ENCODE measurements around the gene EPOP.

Gene EPOP

DNA sequence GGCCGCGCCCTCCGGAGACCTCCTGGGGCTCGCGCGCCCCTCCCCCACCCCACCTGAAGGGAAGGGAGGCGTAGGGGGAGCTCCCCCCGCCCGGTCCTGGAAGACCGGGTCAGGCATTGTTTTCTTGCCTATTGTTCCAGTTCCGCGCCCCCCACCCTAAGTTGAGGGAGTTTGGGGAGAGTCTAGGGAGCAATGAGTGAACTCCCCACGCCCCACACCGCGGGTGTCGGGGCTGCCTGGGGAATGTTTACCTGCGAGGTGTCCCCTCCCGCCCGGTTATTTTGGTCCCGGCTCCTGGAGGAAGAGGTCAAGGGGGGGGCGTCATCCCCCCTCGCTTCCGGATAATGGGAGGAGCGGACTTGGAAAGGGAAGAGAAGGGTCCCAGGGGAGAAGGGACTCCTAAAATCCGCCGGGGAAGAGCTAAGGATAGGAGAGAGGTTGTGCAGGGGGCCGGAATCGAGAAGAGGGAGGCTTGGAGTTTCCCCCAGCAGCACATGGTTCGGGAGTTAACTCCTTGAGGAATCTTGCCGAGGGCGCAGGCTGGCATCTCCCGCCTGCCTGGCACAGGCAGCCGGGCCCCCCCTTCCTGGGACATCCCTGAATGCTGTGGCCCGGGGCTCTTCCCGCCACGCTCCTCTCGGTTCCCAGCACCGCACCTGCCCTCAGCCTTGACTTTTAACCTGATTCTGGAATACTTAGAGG is 31.2 kb upstream of the EPOP start:
- peak; percentile 53 to 78 (median 72) for DNase-seq

DNA sequence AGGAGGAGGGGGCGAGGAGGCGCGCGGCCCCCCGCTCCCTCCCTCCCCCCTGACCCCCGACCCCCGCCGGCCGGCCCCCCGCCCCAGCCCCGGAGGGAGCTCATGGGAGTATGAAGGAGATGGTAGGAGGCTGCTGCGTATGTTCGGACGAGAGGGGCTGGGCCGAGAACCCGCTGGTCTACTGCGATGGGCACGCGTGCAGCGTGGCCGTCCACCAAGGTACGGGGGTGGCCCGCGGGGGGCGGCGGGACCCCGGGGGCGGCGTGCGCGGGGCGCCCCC is 30.7 kb upstream of the EPOP start:
- DNase-seq, result no peak

DNA sequence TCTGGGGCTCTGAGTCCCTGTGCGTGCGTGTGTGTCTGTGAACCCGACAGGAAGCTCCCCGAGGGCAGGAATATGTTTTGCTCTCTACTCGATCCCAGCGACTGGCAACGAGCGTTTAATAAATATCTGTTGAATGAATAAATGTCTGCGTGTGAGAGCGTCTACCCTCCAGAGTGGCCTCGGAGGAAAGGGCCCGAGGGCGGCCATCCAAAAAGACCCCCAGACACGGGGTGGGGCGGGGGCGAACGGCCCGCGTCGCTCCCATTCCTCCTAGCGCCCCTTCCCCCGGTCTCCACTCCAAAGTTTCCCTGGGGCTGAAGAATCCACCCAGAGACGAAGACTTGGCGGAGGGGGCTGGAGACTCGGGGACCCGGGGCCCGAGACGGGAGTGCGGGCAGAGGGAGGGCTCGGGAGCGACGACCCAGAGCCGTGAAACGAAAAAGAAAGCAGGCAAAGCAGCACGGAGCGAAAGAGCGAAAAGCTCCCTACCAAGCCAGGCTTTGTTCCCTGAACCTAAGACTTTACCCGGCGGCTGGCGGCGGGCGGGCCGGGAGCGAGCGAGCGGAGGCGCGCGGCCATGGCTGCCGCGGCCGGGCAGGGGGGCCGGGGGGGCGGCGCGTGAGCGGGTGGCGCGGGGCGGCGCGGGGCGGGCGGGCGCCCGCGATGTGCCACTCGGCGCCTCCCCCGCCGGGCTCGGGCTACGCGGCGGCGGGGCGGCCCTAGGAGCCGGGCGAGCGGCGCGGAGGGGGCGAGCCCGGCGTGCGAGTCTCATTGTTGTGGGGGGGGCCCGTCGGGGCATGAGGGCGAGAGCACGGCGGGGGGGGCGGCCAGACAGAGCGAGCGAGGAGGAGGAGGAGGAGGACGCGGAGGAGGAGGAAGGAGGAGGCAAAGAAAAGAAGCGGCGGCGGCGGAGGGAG is 30.1 kb upstream of the EPOP start, which contains the start of gene MLLT6:
MLLT6 (plus strand) TSS at position 668 of the 917 bp plus-strand sequence. CDS start 360 bp downstream, outside the sequence.
- DNase-seq, result peak; percentile 75 to 87 (median 77)

DNA sequence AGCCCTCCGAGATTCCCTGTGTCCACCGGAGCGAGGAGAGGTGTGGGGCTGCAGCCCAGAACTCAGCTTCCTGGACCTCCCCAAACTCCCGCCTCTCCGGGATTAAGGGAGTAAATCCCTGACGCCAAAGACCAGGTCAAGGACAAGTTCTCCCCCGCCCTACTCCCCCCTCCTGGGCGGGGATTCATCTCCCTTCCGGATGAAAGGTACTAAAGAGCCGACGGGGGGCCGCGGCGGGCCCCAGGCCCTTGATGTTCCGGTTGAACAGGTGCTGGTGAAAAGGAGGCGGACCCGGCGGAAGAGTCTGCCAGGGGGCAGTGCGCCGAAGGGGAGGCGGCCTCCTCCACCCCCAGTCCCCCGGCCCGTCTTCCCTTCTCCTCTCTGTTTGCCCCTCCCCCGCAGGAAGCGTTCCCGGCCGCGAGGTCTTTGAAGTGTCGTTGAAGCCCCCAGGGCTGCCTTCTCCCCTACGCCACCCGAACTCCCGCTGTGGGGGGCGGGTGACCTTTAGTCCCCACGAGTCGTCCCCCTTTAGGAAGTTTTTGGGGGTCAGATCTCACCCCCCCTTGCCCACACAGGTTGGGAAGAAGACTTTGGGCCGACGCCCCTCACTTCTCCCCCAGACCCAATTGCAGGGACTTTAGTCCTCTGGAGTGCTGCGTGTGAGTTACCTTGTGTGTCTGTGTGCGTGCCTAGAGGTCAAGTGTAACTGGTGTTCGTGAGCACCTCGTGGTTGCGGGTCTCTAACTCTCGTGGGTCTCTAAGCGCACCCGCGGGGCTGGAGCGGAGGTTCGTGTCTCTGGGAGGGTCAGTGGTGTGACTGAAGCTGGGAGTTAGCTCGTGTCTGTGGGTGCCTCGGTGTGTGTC is 29.2 kb upstream of the EPOP start:
- peak; percentile 82 to 98 (median 96) for DNase-seq

DNA sequence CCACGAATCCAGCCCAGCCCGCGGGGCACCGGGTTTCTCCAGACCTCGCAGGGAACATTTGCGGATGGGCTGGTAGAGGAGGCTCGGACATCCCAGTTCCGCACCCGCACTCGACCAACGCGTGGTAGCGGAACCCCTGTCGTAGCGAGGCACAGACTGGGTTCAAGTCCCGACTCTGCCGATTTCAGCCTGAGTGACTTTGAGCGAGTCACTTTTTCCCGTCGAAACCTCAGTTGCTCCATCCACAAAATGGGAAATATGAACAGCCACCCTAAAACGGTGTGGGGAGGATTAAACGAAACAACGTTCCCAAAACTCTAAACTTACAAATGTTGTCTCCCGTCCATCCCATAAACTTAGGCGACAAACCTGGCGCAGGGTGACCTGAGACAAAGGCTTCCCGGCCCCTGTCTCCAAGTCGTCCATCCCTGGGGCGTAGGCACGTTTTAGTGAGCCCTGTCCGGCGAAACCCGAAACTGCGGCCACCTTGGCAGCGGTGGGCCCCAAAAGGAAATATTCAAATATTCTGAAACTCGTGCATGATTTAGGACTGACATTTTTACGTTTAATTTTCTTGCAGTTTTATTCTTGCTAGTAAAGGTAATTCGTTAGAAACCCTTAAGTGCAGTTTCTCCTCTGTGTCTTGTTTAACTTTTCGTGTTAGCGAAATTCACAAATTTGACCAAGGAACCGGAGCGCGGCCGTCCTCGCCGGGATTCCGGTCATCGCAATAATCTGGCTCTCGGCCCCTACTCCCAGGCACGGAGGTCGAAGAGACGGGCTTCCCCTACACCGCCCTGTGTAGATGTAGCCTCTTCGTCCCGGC is 28.4 kb upstream of the EPOP start:
- DNase-seq, result peak in 2 of 3 experiments; percentile 46 to 60

DNA sequence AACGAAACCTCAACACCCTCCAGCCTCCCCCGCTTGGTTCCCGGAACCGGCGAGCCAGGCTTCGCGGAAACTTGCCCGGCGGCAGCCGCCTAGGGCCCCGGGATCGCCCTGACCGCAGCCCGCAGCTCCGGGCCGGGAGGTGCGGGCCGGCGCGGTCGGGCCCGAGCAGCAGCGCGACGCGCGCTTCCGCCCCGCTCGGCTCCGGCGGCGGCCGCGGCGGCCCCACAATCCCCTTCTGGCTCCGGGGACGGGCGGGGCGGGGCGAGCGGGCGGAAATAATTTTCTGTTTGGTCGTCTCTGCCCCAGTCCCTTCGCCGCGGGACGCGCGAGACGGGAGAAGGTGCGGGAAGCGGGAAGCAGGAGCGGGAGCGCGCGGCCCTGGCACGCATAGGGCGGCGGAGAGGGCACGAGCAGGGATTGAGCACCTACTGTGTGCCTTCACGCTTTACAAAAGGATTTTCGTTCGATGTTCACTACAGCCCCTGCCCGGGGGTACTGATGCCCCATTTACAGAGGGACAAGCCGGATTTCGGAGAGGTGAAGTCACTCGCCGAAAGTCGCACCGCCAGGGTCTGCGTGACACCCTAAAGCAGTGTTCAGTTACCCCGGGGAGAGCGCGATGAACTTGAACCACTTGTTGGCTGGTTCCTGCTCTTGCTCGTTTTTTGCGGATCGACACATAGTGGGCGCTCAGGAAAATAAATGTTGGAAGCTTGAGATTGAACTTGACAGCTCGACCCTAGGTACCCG is 27.6 kb upstream of the EPOP start:
- peak; percentile 69 to 88 (median 87) for DNase-seq

DNA sequence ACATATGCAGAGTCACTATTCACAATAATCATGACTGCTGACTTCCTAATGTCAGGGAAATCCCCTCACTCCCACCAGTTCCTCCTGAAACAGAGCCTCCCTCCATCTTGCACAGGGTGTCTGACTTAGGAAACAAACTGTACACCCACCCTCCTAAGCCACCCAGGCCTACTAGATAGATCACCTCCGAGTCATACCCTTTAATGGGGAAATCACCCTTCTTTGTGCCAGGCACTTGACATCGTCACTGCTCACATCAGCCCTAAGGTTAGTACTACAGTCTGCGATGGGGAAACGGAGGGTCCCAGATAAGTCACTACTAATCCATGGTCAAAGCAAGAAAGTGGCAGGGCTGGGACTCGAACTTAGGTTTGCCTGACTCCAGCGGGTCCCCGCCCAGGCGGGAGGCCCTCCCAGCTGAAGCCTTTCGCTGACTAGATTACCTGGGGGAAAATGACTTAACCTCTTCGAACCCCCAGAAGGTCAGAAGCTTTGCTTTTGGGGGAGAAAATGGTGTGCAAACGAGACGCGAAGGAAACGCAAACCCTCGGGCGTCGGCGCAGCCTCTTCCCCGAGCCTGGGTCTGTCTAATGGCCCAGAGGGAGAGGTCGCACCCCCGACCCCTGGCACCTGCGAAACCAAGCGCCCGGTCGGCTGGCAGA is 26.9 kb upstream of the EPOP start:
- peak in 2 of 3 experiments; percentile 84 to 87 for DNase-seq

DNA sequence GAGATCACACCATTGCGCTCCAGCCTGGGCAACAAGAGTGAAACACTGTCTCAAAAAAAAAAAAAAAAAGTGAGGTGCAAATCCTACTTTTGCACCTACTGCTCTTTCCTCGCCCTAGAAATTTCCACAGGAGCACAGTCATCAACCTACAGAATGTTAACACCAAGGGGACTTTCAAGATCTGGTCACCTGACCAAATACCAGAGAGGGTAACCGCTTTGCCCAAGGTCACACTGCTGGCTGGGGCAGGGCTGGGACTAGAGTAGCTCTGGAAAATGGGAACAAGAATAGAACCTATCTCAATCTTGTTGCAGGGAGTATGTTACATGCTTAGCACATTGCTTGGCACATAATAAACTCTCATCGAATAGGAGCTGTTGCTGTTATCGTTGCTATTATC is 24.0 kb upstream of the EPOP start:
- DNase-seq, result no peak

DNA sequence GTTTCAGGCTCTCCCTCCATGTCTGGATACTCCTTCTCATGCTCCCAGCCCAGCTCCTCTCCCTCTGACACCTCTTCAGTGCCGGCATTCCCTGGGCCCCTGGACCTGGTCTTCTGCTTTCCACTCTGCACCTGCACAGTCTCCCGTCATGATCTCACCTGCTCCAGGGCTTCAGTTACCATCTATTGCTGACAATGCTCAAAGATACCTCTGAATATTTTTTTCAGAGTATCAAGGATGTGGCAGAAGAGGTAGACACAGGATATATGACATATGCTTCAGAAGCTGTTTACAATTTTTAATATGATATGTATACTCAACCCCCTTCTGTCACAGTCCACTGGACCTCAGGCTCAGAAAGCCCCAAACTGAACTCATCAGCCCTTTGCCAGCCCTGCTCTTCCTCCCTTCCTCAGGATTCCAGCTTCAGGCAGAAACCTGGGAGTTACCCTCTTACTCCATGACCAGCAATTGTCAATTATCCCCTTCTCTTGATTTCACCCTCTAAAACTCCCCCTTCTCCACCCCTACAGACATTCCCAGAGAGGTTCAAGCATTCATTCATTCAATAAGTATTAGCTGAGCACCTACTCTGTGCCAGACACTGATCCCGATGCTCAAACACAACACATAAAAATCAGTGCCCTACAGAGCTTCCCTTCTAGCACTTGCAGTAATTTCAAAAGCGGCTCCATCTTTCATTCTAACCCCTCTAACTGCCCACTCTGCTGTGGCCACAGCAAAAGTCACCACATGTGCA is 22.5 kb upstream of the EPOP start:
- no peak for DNase-seq

DNA sequence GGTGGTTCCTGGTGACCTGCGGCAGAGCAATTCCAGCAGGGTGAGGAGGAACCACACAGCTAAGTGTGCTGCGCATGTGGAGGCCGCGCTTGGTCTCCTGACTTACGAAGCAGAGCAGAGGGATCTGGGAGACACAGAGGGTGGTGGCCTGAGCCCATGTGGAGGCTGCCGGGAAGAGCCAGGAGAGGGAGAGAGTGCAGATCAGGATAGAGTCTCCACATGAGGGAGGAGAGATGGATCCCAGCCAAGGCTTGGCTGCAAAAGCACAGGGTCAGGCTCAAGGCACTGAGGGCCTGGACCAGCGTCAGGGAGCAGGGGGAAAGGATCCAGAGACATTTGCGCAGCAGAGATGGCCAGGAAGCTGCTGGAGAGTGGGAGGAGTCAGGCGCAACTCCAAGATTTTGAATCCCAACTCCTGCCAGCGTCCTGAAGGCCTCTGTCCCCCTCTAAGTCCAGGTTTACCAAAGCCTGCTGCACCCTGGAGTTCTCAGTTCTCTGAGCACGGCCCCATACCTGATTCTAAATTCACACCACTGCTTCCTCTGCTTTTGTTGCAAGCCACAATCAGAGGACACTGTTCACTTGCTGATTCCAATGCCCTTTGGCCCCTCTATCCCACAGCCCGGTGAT is 19.1 kb upstream of the EPOP start:
- no peak for DNase-seq

DNA sequence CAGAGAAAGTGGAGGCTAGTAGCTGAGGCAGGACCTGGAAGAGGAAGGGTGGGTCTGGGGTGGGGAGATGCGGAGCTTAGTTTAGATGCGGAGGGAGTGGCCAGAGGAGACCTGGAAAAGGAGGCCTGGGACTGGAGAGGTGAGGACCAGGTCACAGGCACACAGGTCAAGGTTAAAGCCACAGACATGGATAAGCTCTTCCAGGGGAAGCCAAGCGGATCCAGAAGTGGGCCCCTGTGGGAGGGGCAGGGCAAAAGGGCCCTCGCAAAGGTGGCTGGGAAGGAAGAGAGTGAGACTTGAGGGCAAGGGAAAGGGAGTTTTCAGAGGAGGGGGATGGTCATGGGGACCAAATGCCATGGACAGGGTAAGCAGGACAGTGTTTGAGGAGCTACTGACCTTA is 16.4 kb upstream of the EPOP start:
- DNase-seq, result no peak

DNA sequence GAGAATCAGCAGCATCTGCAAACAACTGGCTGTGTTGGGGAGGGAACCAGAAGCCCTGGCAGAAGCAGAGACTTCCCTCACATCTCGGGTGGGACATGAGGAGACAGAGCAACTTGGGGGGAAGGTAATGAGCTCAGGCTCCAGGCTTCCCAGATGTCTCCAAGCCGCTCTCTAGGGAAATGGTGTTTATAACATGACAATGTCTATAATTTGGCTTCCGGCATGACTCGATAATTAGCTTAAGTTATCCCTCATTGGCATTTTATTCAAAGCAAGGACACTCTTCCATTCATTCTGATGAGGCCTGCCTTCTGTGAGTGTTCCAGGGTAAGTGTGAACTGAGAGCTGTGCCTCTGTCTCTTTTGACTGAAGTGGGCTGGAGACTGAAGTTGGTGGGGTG is 15.6 kb upstream of the EPOP start:
- no peak for DNase-seq

DNA sequence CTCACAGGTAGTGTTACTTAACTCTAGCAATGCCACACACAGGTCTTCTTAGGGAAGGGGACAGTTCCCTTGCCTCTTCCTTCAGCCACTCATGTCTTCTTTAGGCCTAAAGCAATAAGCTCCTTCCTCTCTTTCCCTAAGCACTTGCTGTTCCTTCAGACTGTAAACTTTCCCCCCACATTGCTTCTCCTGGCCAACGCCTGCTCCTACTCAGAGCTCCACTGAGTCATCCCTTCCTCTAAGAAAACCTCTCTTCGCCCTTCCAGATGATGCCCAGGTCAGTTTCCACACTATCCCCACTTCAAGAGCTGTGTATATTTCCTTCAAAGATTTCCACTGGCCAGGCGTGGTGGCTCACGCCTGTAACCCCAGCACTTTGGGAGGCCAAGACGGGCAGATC is 12.5 kb upstream of the EPOP start:
- DNase-seq, result no peak

DNA sequence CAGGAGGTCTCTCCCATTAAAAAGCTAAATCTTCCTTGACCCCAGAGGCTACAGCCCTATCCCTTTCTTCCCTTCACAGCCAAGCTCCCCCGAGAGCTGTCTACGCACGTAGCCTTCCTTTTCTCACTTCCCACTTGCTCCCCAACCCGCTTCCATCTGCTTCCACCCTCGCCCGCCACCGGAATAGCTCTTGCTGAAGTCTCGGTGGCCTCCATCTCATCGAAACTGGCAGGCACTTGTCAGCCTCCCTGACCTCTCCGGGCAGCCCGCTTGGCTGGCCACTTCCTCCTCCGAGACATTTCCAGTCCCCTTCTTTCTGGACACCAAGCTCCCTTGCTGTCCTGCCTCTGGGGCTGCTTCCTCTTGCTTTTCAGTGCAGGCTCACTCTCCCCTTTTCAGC is 10.7 kb upstream of the EPOP start:
- no peak for DNase-seq

DNA sequence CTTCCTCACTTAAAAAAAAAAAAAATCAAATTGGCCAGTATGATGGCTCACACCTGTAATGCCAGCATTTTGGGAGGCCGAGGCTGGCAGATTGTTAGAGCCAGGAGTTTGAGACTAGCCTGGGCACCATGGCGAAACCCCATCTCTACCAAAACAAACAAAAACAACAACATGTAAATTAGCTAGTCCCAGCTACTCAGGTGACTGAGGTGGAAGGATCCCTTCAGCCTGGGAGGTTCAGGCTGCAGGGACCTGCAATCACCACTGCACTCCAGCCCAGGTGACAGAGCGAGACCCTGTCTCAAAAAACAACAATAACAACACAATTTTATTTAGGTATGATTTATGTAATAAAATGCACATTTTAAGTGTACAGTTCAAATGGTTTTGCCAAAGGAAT is 6.3 kb upstream of the EPOP start:
- DNase-seq, result no peak

DNA sequence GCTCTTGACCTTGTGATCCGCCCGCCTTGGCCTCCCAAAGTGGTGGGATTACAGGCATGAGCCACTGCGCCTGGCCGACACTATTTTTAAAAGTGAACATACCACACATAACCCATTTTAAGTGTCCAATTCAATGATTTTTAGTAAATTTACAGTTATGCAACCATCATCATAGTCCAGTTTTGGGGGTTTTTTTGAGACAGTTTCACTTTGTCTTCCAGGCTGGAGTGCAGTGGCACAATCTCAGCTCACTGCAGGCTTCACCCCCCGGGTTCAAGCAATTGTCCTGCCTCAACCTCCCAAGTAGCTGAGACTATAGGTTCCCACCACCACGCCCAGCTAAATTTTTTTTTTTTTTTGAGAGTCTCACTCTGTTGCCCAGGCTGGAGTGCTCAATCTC is 3.1 kb upstream of the EPOP start:
- DNase-seq, result no peak

DNA sequence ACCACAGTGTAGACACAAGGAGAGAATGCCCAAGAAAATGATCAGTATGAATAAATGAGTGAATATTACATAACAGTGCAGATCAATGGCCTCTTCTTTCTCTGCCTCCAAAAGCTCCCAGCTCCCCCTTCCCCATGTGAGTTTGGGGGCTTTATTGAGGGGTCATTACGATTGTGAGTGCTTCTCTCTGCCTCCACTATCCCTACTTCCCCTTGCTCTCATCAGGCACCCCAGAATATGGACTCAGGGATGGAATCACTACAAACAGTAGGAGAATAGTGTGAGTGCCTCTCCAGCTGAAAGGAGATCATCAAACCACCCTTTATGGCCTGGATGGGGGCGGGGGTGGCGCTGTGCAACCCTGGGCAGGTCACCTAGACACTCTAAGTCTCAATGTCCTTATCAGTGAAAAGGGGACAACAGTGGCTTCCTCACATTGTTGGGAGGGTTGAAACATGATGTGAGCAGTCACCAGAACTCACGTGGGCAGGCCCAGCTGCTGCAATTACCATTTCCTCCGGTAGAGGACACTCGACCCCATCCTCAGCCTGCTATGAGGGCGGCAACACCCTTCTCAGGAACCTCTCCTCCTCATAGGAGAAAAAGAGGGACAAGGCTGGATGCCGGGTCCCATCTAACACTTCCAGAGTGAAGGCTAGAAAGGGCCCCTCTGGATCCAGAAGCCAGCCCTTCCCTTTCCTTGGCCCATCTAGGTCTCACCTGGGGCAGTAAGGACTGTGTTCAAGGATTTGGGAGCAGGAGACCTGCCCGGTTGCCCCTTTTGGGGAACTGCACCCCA is 2.1 kb upstream of the EPOP start:
- DNase-seq, result peak; percentile 72 to 88 (median 74)

DNA sequence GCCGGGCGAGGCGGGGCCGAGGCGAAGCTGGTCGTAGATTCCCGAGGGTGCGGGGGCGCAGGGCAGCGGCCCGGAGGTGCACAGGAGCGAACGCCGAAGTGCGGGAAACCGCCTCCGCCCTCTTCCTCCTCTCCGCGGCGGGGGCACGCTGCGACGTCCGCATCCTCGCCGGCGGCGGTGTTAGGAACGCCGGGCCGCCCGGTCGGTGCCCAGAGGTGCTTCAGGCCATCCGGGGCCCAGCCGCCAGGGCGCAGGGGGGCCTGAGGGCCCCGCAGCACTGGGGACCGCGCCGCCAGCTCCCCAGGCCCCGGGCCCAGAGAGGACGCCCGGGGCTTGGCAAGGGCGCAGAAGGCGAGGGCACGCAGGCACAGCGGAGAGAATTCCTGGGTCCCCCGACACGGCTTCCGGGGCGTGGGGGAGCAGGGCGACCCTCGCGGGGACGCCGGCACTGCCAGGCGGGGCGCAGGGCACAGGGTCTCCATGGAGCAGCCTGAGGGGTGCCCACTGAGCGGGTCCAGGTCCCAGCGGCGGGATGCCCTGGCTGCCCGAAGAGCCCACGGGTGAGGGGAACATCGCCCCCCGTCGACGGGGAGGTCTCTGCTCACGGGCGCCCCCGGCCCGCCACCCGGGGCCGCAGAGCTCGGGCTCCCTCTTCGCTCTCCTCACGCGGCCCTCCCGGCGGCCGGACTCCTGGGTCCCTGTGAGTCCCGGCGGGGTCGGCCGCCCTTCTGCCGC is 576 bp downstream of the EPOP start:
- DNase-seq, result peak in 2 of 3 experiments; percentile 69 to 74
